Measurements from ENCODE around the gene GPHN. TPM values are rescaled to one million over a fixed set of nuclear protein-coding genes. Genes with fewer than 3 reads are reported as not detected.

GPHN gene
- total and polyA plus RNA-seq, 10 of the 15 experiments (the other 5 are each of a cell fraction or from before 2014, with no cell fraction given) = 22.3 to 48.8 (median 33.1) TPM

- ATAC-seq = no peak
- in situ Hi-C loops (cut with MboI) = no loop called here
- no peak for DNase-seq (ENCODE audit: low read depth, low spot score)
- Histone ChIP-seq H3K9ac (ENCODE audit: control insufficient read depth, insufficient read depth, low read length) (no peak overlapping the region), H3K27ac (ENCODE audit: control insufficient read depth, insufficient read depth) (no peak overlapping the region), H3K27me3 (replicated peaks in 1 of 2; ENCODE audit: control insufficient read depth in 2 of 2, insufficient read depth in 2 of 2, low read length in 1 of 2) (no peaks in the 10 kb centered on the region), H3K4me2 (ENCODE audit: control insufficient read depth, insufficient read depth) (no peak overlapping the region), H3K36me3 (ENCODE audit: control insufficient read depth in 2 of 2, insufficient read depth in 2 of 2, low read length in 1 of 2) (no peaks in the 10 kb centered on the region), H3K79me2 (ENCODE audit: control insufficient read depth, insufficient read depth, low read length) (no peaks in the 10 kb centered on the region), H3K4me1 (ENCODE audit: control insufficient read depth, insufficient read depth, low read length) (peaks cover 7% of the 10 kb centered on the region; the same call in 1 of the 2 replicates), H3K9me3 (replicated peaks; ENCODE audit: control insufficient read depth, insufficient read depth, low read length) (no peaks in the 10 kb centered on the region), H2AFZ (ENCODE audit: control insufficient read depth, low read depth, low read length) (no peak overlapping the region), H4K20me1 (ENCODE audit: control insufficient read depth, insufficient read depth) (no peaks in the 10 kb centered on the region), H3K4me3 (no peak overlapping the region)
- CTCF ChIA-PET = interaction anchor here (1.2 to 2.5 kb wide), 2 partner anchors 9 to 98 kb away, joined by 3 to 5 read pairs; no protein-coding TSS in a partner anchor
- WGBS (ENCODE audit: insufficient coverage, insufficient replicate concordance, low lambda C conversion rate, missing lambda C conversion rate) = 98% methylated on average over 2 of the region's 2 CpGs
- intact Hi-C loops (cut with micrococcal nuclease; ENCODE audit: unreplicated experiment) = no loop called here
- no TSS peak for BruUV-seq (replicated peaks)
- POLR2A ChIA-PET = no interaction called here
- no peak for FAIRE-seq
- RAD21 ChIA-PET (ENCODE audit: unreplicated experiment) = no interaction called here
- SMC1A ChIA-PET (ENCODE audit: uncharacterized antibody, unreplicated experiment) = no interaction called here
- TF ChIP-seq CBFB (IDR thresholded peaks at IDR 0.05; ENCODE audit: low read depth) = no peak
- TF ChIP-seq BRCA1 (IDR thresholded peaks at IDR 0.05; ENCODE audit: low read depth, low read length) = no peak
- no peak for TF ChIP-seq ZBTB4 (CRISPR knock-in tag; IDR thresholded peaks at IDR 0.05)
- no peak for TF ChIP-seq RFX5 (IDR thresholded peaks at IDR 0.05; ENCODE audit: low read depth, low read length)
- TF ChIP-seq TCF12 (IDR thresholded peaks at IDR 0.05; ENCODE audit: low read depth, low read length) = no peak
- TF ChIP-seq EGR1 (IDR thresholded peaks at IDR 0.05; ENCODE audit: borderline replicate concordance in 1 of 2, low read depth in 2 of 2, low read length in 2 of 2) = no peak
- TF ChIP-seq SUZ12 (IDR thresholded peaks at IDR 0.05; ENCODE audit: unreplicated experiment) = no peak
- no peak for TF ChIP-seq ZBED1 (IDR thresholded peaks at IDR 0.05; ENCODE audit: borderline replicate concordance)
- TF ChIP-seq SREBF1 (IDR thresholded peaks at IDR 0.05; ENCODE audit: low read length) = no peak
- TF ChIP-seq ZNF384 (IDR thresholded peaks at IDR 0.05; ENCODE audit: borderline replicate concordance, low read depth, low read length) = no peak
- TF ChIP-seq HDGF (IDR thresholded peaks at IDR 0.05) = no peak
- no peak for TF ChIP-seq PKNOX1 (IDR thresholded peaks at IDR 0.05)
- no peak for TF ChIP-seq SKIL (IDR thresholded peaks at IDR 0.05; ENCODE audit: low read depth, poor library complexity, severe bottlenecking)
- TF ChIP-seq ZBTB33 (IDR thresholded peaks at IDR 0.05) = no peak
- TF ChIP-seq SMC3 (IDR thresholded peaks at IDR 0.05; ENCODE audit: borderline replicate concordance, low read length) = no peak
- no peak for TF ChIP-seq ELK1 (IDR thresholded peaks at IDR 0.05; ENCODE audit: low read depth, low read length)
These were observed 679.9 kb downstream of the GPHN start for GRCh38 chr14:67187826-67188225.
